Measurements from ENCODE around the gene HLCS.

HLCS gene

DNA sequence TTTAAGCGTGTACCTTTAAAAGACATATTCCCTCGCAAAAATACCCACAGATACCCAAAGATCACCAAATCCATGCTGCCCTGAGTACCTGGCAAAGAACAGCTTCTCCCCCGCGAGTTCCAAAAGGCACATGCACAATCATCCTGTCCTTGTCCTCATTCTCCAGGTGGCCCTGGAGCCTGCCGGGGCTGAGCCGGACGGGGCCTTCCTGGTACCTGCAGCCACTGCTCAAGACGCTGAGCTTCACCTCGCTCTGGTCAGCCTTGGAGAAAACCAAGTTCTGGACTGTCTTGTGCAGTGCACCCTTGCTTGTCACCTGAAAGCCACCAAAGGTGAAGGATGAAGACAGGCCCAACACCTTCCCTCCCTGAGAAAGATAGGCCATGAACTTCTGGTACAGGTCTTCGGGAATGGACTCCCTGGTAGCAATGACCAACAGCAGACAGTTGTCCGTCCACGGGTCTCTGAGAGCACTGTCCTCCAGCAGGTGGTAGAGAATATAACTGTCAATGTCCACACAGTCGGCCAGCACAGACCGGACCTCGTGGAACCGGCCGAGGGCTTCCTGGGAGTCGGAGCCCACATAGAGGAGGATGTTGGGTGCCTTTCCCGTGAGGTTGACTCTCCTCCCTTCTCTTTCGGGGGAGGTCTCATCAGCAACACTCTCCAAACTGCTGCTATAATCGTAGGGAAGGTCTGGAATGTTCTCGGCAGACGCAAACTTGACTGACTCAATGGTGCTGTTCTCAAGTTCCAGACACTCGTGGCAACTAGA lies 29.9 kb downstream of the HLCS start:
- H3K4me1 ChIP-seq (ENCODE audit: control insufficient read depth, insufficient read depth, low read length): no peaks in the 10 kb centered on the region
- H3K27me3 ChIP-seq (ENCODE audit: control insufficient read depth, insufficient read depth, low read length): no peaks in the 10 kb centered on the region
- H3K9ac ChIP-seq (ENCODE audit: low read length): no peak overlapping the region
- H3K36me3 ChIP-seq (ENCODE audit: control insufficient read depth, insufficient read depth, low read length): no peaks in the 10 kb centered on the region
- H3K9me3 ChIP-seq (ENCODE audit: control insufficient read depth, low read length): no peaks in the 10 kb centered on the region
- no peak overlapping the region for H3K4me3 ChIP-seq (ENCODE audit: low read length)

DNA sequence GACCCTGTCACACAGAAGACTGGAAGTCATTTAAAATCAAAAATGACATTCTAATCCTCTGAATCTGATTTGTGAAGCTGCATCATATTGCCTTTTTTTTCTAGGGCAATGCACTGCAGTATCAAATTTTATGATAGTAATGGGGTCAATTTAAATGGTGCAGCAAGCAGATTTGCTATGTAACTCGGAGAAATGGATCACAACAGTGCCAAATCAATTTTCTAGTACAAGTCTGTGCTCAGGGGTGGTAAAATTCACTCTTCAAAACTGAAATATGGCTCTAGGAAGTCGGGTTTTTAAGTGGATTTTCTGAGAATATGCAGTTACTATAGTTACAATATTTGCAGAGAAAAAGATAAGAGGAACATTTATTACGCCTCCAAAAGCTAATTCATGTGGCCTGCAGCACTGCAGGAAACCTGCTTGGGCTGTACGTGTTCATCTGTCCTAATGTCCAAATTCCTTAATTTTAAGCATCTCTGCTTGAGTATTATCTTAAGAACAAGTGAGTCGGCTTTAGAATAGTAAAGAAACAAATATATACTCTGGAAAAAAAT lies 31.5 kb downstream of the HLCS start:
- no peaks in the 10 kb centered on the region for H3K27me3 ChIP-seq (ENCODE audit: control insufficient read depth, insufficient read depth, low read length)
- H3K4me3 ChIP-seq (ENCODE audit: low read length): no peak overlapping the region
- H3K36me3 ChIP-seq (ENCODE audit: control insufficient read depth, insufficient read depth, low read length): no peaks in the 10 kb centered on the region
- H3K9me3 ChIP-seq (ENCODE audit: control insufficient read depth, low read length): no peaks in the 10 kb centered on the region
- no peaks in the 10 kb centered on the region for H3K4me1 ChIP-seq (ENCODE audit: control insufficient read depth, insufficient read depth, low read length)
- no peak overlapping the region for H3K9ac ChIP-seq (ENCODE audit: low read length)

DNA sequence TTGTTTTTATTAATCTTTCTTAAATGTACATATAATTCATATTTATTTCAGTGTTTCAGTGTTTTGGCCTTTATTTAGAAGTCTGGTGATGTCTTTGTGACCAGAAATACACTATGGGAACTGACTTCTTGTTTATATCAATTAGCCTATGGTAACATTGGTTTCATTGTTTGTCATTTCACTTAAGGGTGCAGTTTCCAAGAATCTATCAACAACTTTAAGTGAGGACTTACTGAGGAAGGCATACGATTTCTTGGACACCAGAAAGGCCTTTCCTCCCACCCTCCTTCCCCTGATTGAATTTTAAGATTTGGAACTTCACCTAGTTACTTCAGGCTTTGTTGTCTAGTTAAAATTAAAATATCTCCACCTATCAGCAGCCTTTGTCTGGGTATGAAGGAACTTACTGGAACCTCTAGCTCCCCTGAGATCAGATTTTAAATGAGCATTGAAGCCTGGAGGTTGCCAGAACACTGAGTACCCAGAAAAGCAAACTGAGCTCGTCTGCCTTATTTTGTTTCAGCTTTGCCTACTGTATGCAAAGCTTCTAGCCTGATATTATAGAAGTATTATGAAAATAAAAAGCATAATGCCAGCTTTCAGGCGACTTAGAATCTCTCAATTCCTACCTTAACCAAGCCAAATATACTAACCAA lies 34.2 kb downstream of the HLCS start:
- Histone ChIP-seq H3K9ac (ENCODE audit: low read length) (no peak overlapping the region), H3K4me3 (ENCODE audit: low read length) (no peak overlapping the region), H3K36me3 (ENCODE audit: control insufficient read depth, insufficient read depth, low read length) (no peaks in the 10 kb centered on the region), H3K9me3 (ENCODE audit: control insufficient read depth, low read length) (no peaks in the 10 kb centered on the region), H3K4me1 (ENCODE audit: control insufficient read depth, insufficient read depth, low read length) (peaks cover 4% of the 10 kb centered on the region), H3K27me3 (ENCODE audit: control insufficient read depth, insufficient read depth, low read length) (no peaks in the 10 kb centered on the region)

DNA sequence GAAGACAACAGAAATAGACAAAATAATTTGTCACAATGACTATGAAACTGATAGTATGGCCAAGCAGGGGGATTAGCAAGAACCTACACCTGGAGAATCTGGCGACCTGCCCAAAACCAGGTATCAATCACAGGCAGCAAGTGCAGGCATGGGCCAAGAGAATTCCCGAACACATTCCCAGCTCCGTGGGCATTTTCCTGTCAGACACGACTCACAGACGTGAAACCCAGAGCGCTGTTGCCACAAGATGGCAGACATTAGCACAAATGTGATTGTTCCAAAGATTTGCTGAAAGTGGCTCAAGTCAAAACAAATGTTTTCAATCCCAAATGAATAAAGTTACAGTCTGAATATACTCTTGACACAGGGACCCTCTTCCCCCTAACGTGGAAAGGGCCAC lies 36.8 kb downstream of the HLCS start:
- Histone ChIP-seq H3K9me3 (ENCODE audit: control insufficient read depth, low read length) (no peaks in the 10 kb centered on the region), H3K9ac (ENCODE audit: low read length) (no peak overlapping the region), H3K4me1 (ENCODE audit: control insufficient read depth, insufficient read depth, low read length) (peaks cover 4% of the 10 kb centered on the region), H3K36me3 (ENCODE audit: control insufficient read depth, insufficient read depth, low read length) (no peaks in the 10 kb centered on the region), H3K4me3 (ENCODE audit: low read length) (no peak overlapping the region), H3K27me3 (ENCODE audit: control insufficient read depth, insufficient read depth, low read length) (no peaks in the 10 kb centered on the region)

DNA sequence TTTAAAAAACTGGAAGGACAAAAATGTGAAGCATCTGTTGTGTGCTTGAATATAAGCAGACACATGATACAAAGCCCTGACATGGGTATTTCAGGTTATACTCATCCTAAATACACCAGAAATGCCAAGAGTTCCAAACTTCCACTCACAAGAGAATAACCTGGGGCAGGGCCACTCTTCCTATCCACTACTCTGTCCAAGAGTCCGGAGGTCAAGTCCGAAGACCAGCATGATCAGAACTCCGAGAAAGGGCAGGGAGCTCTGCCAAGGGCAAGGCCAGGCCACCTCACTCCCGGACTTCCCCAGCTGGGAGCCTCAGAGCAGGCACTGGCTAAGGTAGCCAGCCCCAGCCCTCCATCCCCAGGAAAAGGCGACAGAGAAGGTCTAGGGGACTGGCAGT lies 37.5 kb downstream of the HLCS start:
- Histone ChIP-seq H3K4me1 (ENCODE audit: control insufficient read depth, insufficient read depth, low read length) (peaks cover 4% of the 10 kb centered on the region), H3K27me3 (ENCODE audit: control insufficient read depth, insufficient read depth, low read length) (no peaks in the 10 kb centered on the region), H3K36me3 (ENCODE audit: control insufficient read depth, insufficient read depth, low read length) (no peaks in the 10 kb centered on the region), H3K4me3 (ENCODE audit: low read length) (no peak overlapping the region), H3K9me3 (ENCODE audit: control insufficient read depth, low read length) (no peaks in the 10 kb centered on the region), H3K9ac (ENCODE audit: low read length) (no peak overlapping the region)

DNA sequence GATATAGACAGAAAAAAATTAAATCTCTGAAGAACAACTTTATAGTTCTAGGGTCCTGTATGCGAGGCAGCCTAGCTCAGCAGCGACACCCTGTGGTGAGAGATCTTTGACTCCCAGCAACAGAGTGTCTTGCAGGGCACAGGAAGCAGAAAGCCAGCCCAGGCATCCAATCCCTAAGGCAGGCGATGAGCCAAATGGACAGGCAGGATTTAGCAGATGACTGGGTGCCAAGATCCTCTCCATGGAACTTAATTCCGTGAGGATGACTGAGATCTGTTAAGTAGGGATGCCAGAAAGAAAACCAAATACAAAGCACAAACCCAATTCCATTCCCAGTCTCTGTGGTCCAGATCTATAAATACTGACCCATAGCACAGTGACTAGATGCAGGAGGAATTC lies 38.8 kb downstream of the HLCS start:
- Histone ChIP-seq H3K4me3 (ENCODE audit: low read length) (no peak overlapping the region), H3K9ac (ENCODE audit: low read length) (no peak overlapping the region), H3K36me3 (ENCODE audit: control insufficient read depth, insufficient read depth, low read length) (no peaks in the 10 kb centered on the region), H3K9me3 (ENCODE audit: control insufficient read depth, low read length) (no peaks in the 10 kb centered on the region), H3K4me1 (ENCODE audit: control insufficient read depth, insufficient read depth, low read length) (peaks cover 4% of the 10 kb centered on the region), H3K27me3 (ENCODE audit: control insufficient read depth, insufficient read depth, low read length) (no peaks in the 10 kb centered on the region)

DNA sequence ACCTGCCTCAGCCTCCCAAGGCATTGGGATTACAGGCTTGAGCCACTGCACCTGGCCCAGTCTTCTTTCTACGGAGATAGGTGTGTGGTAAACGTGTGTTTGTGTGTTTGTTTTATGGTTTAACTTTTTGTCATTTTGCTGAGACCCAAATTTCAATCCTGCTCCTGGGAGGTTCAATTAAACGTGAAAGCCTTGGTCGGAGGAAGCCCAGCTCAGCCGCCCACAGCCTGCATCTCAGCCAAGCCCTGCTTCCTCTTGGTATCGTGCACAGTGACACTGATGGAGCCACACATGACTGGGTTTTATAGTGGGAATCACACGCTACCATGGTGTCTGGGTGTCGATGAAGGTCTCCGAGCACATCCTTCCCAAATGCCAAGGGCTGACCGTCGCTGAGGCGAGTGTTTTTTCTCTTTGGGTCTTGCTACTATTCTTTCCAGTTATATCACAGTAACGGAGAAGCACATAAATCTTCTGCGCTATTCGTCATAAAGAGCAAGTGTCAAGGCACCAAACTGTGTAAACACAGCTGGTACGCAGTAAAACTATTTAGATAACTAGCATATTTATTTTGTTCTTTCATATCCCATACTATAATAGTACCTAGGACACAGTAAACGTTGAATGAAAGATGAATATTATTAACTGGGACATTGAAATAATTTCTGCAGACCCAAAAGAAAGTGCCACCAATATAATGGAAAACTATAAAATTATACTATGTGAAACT lies 39.3 kb downstream of the HLCS start:
- Histone ChIP-seq H3K9me3 (ENCODE audit: control insufficient read depth, low read length) (no peaks in the 10 kb centered on the region), H3K36me3 (ENCODE audit: control insufficient read depth, insufficient read depth, low read length) (no peaks in the 10 kb centered on the region), H3K4me1 (ENCODE audit: control insufficient read depth, insufficient read depth, low read length) (peaks cover 4% of the 10 kb centered on the region), H3K9ac (ENCODE audit: low read length) (no peak overlapping the region), H3K27me3 (ENCODE audit: control insufficient read depth, insufficient read depth, low read length) (no peaks in the 10 kb centered on the region), H3K4me3 (ENCODE audit: low read length) (no peak overlapping the region)

DNA sequence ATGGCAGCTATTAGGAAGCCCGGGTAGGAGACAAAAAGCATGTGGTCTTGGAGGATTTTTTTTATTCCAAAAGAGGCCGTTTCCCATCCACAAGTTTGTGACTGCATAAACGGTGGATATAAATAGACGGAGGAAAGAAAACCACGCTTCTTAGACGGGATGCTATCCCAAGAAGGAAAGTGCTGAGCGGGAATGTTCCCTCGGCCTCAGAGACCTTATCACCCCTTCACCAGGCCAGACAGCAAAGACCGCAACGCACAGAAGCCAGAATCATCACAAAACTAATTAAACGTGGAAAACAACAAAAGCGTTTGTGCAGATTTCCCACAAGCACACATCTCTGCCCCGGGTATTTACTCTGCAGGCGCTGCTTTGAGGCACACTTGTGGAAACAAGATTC lies 43.2 kb downstream of the HLCS start:
- Histone ChIP-seq H3K4me3 (ENCODE audit: low read length) (no peak overlapping the region), H3K36me3 (ENCODE audit: control insufficient read depth, insufficient read depth, low read length) (no peaks in the 10 kb centered on the region), H3K9me3 (ENCODE audit: control insufficient read depth, low read length) (no peaks in the 10 kb centered on the region), H3K4me1 (ENCODE audit: control insufficient read depth, insufficient read depth, low read length) (peaks cover 6% of the 10 kb centered on the region), H3K27me3 (ENCODE audit: control insufficient read depth, insufficient read depth, low read length) (no peaks in the 10 kb centered on the region), H3K9ac (ENCODE audit: low read length) (no peak overlapping the region)

DNA sequence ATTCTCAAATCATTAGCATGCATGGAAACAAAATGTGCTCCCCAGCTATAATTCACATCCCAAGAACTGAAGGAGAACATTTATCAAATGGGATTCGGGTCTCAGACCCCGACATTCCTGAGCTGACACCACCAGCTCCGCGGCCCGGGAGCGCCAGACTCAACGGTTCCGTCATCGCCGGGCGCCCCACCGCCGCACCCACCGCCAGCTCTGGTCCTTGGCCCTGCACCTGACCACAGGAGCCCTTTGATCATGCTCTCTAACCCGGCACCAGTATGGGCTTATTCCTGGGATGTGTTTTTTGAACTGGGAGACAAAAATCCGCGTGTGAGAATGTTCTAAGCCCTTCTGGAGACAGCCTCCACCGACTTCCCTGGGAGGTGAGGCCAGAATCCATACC lies 43.6 kb downstream of the HLCS start:
- Histone ChIP-seq H3K4me3 (ENCODE audit: low read length) (no peak overlapping the region), H3K9me3 (ENCODE audit: control insufficient read depth, low read length) (no peaks in the 10 kb centered on the region), H3K4me1 (ENCODE audit: control insufficient read depth, insufficient read depth, low read length) (peaks cover 8% of the 10 kb centered on the region), H3K9ac (ENCODE audit: low read length) (no peak overlapping the region), H3K36me3 (ENCODE audit: control insufficient read depth, insufficient read depth, low read length) (no peaks in the 10 kb centered on the region), H3K27me3 (ENCODE audit: control insufficient read depth, insufficient read depth, low read length) (no peaks in the 10 kb centered on the region)

DNA sequence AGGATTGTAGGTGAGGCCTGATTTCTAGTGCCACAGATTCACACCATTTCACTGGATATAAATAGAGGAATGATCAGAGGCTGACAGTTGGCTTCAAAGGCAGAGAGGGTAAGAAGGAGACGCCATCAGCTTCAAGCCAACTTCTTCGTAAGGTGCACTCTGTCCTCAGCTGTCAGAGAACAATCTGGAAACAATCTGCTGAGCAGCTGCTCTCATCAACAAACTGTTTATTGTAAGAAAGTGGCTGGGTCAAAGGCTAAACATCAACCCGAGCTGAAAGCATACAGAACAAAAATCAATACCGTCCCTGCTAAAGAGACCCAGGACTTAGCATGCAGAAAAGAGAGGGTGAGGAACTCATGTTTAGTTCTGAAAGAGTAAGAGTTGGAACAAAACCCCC lies 48.2 kb downstream of the HLCS start:
- H3K36me3 ChIP-seq (ENCODE audit: control insufficient read depth, insufficient read depth, low read length): no peaks in the 10 kb centered on the region

DNA sequence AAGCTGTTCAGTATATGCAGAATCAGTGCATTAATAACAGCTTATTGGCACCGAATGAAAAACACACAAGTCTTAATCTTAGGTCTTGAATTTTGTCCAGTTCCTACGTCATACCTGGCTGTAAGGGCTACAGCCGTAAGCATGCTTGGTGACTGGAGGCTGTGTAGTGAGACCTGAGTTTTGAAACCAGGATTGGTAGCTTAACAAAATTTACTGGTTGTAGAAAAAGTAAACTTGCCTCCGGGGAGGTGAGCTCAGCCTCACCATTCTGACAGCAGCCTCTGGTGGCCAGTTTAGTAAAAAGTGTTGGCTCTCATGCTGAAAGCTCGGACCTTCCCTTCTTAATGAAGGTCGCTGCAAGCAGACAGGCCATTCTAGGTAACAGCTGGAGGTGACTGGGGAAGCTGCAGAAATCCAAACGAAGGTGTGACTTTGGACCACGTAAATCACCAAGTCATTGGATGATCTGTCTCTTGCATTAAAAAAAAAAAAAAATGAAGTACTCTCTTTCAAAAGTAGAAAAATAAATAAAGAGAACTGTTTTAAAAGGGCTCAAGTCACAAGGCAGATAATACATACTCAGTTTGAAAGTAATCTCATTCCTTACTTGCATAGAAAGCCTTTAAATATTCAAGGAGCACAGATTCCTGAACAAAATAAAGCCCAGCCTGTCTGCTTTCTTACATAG lies 48.9 kb downstream of the HLCS start:
- H3K4me3 ChIP-seq (ENCODE audit: low read length): no peak overlapping the region
- no peaks in the 10 kb centered on the region for H3K9me3 ChIP-seq (ENCODE audit: control insufficient read depth, low read length)
- H3K9ac ChIP-seq (ENCODE audit: low read length): no peak overlapping the region
- no peaks in the 10 kb centered on the region for H3K27me3 ChIP-seq (ENCODE audit: control insufficient read depth, insufficient read depth, low read length)
- no peaks in the 10 kb centered on the region for H3K36me3 ChIP-seq (ENCODE audit: control insufficient read depth, insufficient read depth, low read length)
- H3K4me1 ChIP-seq (ENCODE audit: control insufficient read depth, insufficient read depth, low read length): peaks cover 14% of the 10 kb centered on the region

More for the DNA sequence above, 48.2 kb downstream of the HLCS start:
- no peaks in the 10 kb centered on the region for H3K9me3 ChIP-seq (ENCODE audit: control insufficient read depth, low read length)
- peaks cover 14% of the 10 kb centered on the region for H3K4me1 ChIP-seq (ENCODE audit: control insufficient read depth, insufficient read depth, low read length)
- H3K9ac ChIP-seq (ENCODE audit: low read length): no peak overlapping the region
- no peaks in the 10 kb centered on the region for H3K27me3 ChIP-seq (ENCODE audit: control insufficient read depth, insufficient read depth, low read length)
- H3K4me3 ChIP-seq (ENCODE audit: low read length): no peak overlapping the region
